BLaER1 treated with 17β-estradiol and CSF1 and Interleukin-3, amounts not matched to agents 10 nM and 100 nM (cell line): Measurements from ENCODE around the gene OBSCN.

Experiments
- H3K27ac ChIP-seq, 11 experiments: shearing (Covaris generic); formaldehyde crosslinking; 2 replicates each; pipeline ENCODE4 v1.8.1; 2022
- H3K27me3 ChIP-seq, 11 experiments: shearing (Covaris generic); formaldehyde crosslinking; 2 replicates each; pipeline ENCODE4 v1.8.1; 2022
- H3K36me3 ChIP-seq, 11 experiments: shearing (Covaris generic); formaldehyde crosslinking; 2 replicates each; pipeline ENCODE4 v1.8.1; 2022
- H3K4me1 ChIP-seq, 10 experiments: shearing (Covaris generic); formaldehyde crosslinking; 2 replicates each; pipeline ENCODE4 v1.8.1; 2022
- H3K4me2 ChIP-seq, 11 experiments: shearing (Covaris generic); formaldehyde crosslinking; 2 replicates each; pipeline ENCODE4 v1.8.1; 2022
- H3K4me3 ChIP-seq, 10 experiments: shearing (Covaris generic); formaldehyde crosslinking; 2 replicates each; pipeline ENCODE4 v1.8.1; 2022
- H3K9ac ChIP-seq, 11 experiments: shearing (Covaris generic); formaldehyde crosslinking; 2 replicates each; pipeline ENCODE4 v1.8.1; 2022
- H3K9me3 ChIP-seq, 11 experiments: shearing (Covaris generic); formaldehyde crosslinking; replicated peaks in 1 of 11; 2 replicates each; pipeline ENCODE4 v1.8.1; 2022
- H4K20me1 ChIP-seq, 11 experiments: shearing (Covaris generic); formaldehyde crosslinking; 2 replicates each; pipeline ENCODE4 v1.8.1; 2022
- Cebpa-rat ChIP-seq, 11 experiments: shearing (Covaris generic); IDR thresholded peaks; 2 replicates each; pipeline ENCODE4 v1.8.1; 2022

OBSCN gene

DNA sequence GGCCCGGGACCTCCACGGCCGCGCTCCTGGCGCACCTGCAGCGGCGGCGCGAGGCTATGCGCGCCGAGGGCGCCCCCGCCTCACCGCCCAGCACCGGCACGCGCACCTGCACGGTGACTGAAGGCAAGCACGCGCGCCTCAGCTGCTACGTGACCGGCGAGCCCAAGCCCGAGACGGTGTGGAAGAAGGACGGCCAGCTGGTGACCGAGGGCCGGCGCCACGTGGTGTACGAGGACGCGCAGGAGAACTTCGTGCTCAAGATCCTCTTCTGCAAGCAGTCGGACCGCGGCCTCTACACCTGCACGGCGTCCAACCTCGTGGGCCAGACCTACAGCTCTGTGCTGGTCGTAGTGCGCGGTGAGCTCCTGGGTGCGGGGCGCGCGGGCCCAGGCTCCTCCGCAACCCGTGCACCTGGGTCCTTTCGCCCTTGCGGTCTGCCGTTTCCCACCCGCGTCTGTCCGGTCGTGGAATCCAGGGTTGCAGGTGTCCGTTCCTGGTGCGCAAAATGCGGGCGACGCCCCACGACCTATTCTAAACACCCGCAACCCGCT is 4.6 kb downstream of the OBSCN start:
- Histone ChIP-seq H3K9ac (no peak overlapping the region), H3K27me3 (no peaks in the 10 kb centered on the region), H3K4me1 (peaks cover 5 to 22% (median 11%) of the 10 kb centered on the region in 10 experiments; a peak in 15 of 20 replicates), H3K36me3 (peaks cover 0 to 28% (median 13%) of the 10 kb centered on the region in 11 experiments; a peak in 15 of 22 replicates), H4K20me1 (peaks cover 0 to 64% (median 16%) of the 10 kb centered on the region in 11 experiments; a peak in 13 of 22 replicates), H3K4me3 (peak overlapping the region in 2 of 10 experiments; percentile 47 to 64; a peak in 1 of 20 replicates), H3K27ac (no peak overlapping the region), H3K9me3 (no peaks in the 10 kb centered on the region), H3K4me2 (peak overlapping the region in 10 of 11 experiments; percentile 29 to 74 (median 58); a peak in 14 of 22 replicates)
- no peak for TF ChIP-seq Cebpa-rat (IDR thresholded peaks at IDR 0.05)

DNA sequence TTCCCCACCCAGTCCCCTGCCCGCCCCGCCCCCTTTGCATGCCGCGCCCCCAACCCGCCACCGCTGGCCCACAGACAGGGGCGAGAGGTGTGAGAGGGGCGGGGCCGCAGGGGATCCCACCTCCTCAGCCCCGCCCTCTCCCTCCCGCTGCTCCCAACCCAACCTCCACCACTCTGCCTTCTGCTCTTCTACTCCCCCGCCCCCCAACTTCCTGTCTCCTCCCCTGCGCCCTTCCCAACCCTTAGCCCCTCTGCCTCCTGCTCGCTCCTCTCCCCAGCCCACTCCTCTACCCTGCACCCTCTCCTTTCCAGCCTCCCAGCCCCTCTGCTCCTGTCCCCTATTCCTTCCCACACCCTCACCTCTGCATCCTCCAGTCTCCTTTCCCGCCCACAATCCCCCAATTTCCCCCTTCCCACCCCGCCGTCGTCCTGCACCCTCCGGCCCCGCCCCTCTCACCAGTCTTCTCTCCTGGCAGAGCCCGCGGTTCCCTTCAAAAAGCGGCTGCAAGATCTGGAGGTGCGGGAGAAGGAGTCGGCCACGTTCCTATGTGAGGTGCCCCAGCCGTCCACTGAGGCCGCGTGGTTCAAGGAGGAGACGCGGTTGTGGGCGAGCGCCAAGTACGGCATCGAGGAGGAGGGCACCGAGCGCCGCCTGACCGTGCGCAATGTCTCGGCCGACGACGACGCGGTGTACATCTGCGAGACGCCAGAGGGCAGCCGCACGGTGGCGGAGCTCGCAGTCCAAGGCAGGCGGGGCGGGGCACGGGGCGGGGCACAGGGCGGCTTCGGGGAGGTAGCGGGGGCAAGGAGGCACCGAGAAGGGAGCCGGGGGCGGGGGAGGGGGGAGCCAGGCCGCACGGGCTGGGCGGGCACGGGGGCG is 5.4 kb downstream of the OBSCN start:
- Histone ChIP-seq H3K9ac (peak overlapping the region in 10 of 11 experiments; percentile 63 to 78 (median 76); a peak in 20 of 22 replicates), H3K4me3 (peak overlapping the region; percentile 54 to 73 (median 62)), H3K36me3 (peaks cover under 1 to 35% (median 20%) of the 10 kb centered on the region in 11 experiments; a peak in 18 of 22 replicates), H3K4me1 (peaks cover 5 to 22% (median 11%) of the 10 kb centered on the region in 10 experiments; a peak in 15 of 20 replicates), H3K9me3 (no peaks in the 10 kb centered on the region), H3K27ac (peak overlapping the region in 10 of 11 experiments; percentile 27 to 78 (median 68); a peak in 18 of 22 replicates), H3K27me3 (no peaks in the 10 kb centered on the region), H4K20me1 (peaks cover 0 to 71% (median 16%) of the 10 kb centered on the region in 11 experiments; a peak in 13 of 22 replicates), H3K4me2 (peak overlapping the region; percentile 64 to 79 (median 73))
- TF ChIP-seq Cebpa-rat (IDR thresholded peaks at IDR 0.05): no peak

DNA sequence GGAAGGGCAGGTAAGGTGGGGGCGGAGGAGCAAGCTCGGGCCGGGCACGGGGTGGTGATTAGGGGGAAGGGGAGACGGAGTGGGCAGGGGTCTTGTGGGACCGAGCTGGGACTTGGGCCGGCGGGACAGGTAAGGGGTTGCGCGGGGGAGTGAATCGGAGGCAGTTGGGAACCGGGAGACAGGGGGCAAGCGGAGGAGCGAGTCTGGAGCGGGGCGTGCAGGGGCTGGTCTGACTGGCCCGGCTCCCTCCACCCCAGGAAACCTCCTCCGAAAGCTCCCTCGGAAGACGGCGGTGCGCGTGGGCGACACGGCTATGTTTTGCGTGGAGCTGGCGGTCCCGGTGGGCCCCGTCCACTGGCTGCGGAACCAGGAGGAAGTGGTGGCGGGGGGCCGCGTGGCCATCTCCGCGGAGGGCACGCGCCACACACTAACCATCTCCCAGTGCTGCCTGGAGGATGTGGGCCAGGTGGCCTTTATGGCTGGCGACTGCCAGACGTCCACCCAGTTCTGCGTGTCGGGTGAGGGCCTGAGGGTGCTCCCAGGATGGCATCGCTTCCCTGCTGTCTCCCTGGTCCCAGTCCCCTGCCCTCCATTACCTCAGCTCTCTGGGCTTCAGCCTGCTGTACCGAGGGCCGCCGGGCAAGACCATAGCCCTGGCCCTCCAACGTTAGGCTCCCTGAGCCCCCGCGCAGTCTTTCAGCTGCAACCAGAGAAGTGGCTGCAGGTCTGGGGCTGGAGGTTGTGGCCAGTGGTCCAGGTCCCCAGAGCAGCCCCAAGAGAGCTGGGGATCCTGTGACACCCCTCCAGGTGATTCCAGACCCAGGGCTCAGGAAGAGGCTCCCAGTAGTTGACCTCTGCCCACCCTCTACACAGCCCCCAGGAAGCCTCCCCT is 6.3 kb downstream of the OBSCN start:
- peak overlapping the region; percentile 70 to 90 (median 81) for H3K4me2 ChIP-seq
- H4K20me1 ChIP-seq: peaks cover 0 to 74% (median 16%) of the 10 kb centered on the region in 11 experiments; a peak in 13 of 22 replicates
- H3K9me3 ChIP-seq: no peaks in the 10 kb centered on the region
- no peaks in the 10 kb centered on the region for H3K27me3 ChIP-seq
- H3K36me3 ChIP-seq: peaks cover 10 to 45% (median 29%) of the 10 kb centered on the region in 11 experiments; a peak in 21 of 22 replicates
- peaks cover 5 to 24% (median 11%) of the 10 kb centered on the region in 10 experiments; a peak in 15 of 20 replicates for H3K4me1 ChIP-seq
- peak overlapping the region in 10 of 11 experiments; percentile 25 to 73 (median 62); a peak in 17 of 22 replicates for H3K9ac ChIP-seq
- peak overlapping the region; percentile 38 to 68 (median 54) for H3K4me3 ChIP-seq
- peak overlapping the region in 5 of 11 experiments; percentile 19 to 61 (median 43); a peak in 6 of 22 replicates for H3K27ac ChIP-seq
- TF ChIP-seq Cebpa-rat (IDR thresholded peaks at IDR 0.05): no peak

DNA sequence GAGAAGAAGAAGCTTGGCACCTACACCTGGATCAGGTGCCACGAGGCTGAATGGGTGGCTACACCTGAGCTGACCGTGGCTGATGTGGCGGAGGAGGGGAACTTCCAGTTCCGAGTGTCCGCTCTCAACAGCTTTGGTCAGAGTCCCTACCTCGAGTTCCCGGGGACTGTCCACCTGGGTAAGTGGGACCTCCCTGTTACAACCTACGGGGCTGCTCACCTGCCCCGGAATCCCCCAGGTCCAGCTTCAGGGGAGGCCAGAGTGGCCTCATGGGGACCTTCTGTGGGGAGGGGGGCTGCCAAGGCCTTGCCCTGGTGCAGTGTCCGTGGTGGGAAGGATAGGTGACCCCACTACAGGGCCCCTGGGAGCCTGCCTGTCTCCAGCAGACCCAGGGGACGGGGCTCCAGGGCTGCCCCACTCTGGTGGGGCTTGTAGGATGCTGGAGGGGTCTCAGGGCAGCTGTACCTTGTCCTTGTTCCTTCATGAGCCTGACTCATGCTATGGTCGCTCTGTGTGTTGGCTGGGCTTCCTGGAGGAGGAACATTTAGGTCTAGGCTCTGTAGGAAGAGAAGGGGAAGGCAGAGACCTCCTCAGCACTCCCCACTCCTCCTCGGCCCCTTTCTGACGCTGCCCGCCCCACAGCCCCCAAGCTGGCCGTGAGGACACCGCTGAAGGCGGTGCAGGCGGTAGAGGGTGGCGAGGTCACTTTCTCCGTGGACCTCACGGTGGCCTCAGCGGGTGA is 7.2 kb downstream of the OBSCN start:
- Histone ChIP-seq H3K4me2 (peak overlapping the region in 6 of 11 experiments; percentile 75 to 90 (median 82); a peak in 6 of 22 replicates), H3K4me1 (peaks cover 5 to 33% (median 12%) of the 10 kb centered on the region in 10 experiments; a peak in 15 of 20 replicates), H3K27me3 (no peaks in the 10 kb centered on the region), H3K27ac (no peak overlapping the region), H4K20me1 (peaks cover 0 to 79% (median 16%) of the 10 kb centered on the region in 11 experiments; a peak in 13 of 22 replicates), H3K9ac (peak overlapping the region in 5 of 11 experiments; percentile 13 to 62 (median 44); a peak in 4 of 22 replicates), H3K9me3 (no peaks in the 10 kb centered on the region), H3K36me3 (peaks cover 19 to 54% (median 39%) of the 10 kb centered on the region in 11 experiments; a peak in 21 of 22 replicates), H3K4me3 (no peak overlapping the region)
- TF ChIP-seq Cebpa-rat (IDR thresholded peaks at IDR 0.05): no peak

DNA sequence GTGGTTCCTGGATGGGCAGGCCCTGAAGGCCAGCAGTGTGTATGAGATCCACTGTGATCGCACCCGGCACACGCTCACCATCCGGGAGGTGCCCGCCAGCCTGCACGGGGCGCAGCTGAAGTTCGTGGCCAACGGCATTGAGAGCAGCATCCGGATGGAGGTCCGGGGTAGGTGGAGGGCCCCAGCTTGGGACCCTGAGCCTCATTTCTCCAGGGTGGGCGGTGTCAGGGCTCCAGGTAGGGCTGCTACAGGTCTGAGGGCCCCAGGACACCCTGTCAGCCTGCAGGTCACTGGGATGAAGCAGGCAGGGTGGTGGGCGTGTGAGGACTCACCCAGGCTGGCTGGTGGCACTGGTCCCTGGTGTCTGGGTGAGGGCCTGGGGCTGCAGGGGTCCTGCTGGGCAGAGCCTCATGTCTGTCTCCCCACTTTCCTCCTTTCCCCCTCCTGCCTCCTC is 7.8 kb downstream of the OBSCN start:
- Histone ChIP-seq H3K27me3 (no peaks in the 10 kb centered on the region), H3K4me2 (peak overlapping the region in 1 of 11 experiments; percentile 87; a peak in 1 of 22 replicates), H3K27ac (no peak overlapping the region), H3K4me3 (no peak overlapping the region), H3K36me3 (peaks cover 22 to 60% (median 45%) of the 10 kb centered on the region in 11 experiments; a peak in 21 of 22 replicates), H3K4me1 (peaks cover 5 to 33% (median 12%) of the 10 kb centered on the region in 10 experiments; a peak in 15 of 20 replicates), H3K9ac (peak overlapping the region in 4 of 11 experiments; percentile 15 to 62 (median 31); a peak in 2 of 22 replicates), H4K20me1 (peaks cover 0 to 78% (median 16%) of the 10 kb centered on the region in 11 experiments; a peak in 13 of 22 replicates), H3K9me3 (no peaks in the 10 kb centered on the region)
- no peak for TF ChIP-seq Cebpa-rat (IDR thresholded peaks at IDR 0.05)

DNA sequence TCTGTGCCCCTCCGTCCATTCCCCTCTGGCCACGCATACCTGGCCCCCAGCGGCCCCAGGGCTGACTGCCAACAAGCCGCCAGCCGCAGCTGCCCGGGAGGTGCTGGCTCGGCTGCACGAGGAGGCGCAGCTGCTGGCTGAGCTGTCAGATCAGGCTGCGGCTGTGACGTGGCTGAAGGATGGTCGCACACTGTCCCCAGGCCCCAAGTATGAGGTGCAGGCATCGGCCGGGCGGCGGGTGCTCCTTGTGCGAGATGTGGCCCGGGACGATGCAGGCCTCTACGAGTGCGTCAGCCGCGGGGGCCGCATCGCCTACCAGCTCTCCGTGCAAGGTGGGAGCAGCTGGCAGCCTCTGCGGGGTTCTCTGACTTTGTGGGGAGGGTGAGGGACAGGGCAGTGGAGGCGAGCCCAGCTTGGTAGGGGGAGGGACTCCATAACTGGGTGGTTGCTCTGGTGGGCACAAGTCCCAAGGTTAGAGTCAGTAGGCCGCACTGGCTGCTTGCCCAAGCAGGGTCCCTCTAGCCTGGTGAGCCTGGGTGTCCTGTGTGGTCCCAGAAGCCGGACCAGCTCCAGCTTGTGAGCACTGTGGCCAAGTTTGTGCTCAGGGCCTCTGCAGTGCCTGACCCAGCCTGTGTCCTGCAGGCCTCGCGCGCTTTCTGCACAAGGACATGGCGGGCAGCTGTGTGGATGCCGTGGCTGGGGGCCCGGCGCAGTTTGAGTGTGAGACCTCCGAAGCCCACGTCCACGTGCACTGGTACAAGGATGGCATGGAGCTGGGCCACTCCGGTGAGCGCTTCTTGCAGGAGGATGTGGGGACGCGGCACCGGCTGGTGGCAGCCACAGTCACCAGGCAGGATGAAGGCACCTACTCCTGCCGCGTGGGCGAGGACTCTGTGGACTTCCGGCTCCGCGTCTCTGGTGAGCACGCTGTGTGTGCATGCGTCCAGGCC is 8.8 kb downstream of the OBSCN start:
- Histone ChIP-seq H3K36me3 (peaks cover 22 to 70% (median 46%) of the 10 kb centered on the region in 11 experiments; a peak in 21 of 22 replicates), H3K9me3 (no peaks in the 10 kb centered on the region), H3K9ac (peak overlapping the region in 2 of 11 experiments; percentile 8 to 9; a peak in 2 of 22 replicates), H3K4me1 (peaks cover 5 to 33% (median 12%) of the 10 kb centered on the region in 10 experiments; a peak in 15 of 20 replicates), H3K27me3 (no peaks in the 10 kb centered on the region), H3K4me3 (no peak overlapping the region), H4K20me1 (peaks cover 0 to 68% (median 16%) of the 10 kb centered on the region in 11 experiments; a peak in 13 of 22 replicates), H3K4me2 (no peak overlapping the region), H3K27ac (no peak overlapping the region)
- TF ChIP-seq Cebpa-rat (IDR thresholded peaks at IDR 0.05): no peak
